DND-41 (cell line): ENCODE measurements around the gene SNX25.

Source experiments
- ATAC-seq: fragments of 200-7000 bp; cut with Tn5 transposase; 3 replicates; pipeline ENCODE4 v1.9.1; 2021; ENCODE audit warnings: low read depth; ENCODE audit not compliant: insufficient read depth
- DNase-seq: peaks from one replicate; pipeline ENCODE4 v3.0.0-alpha.2; 2020
- H2AFZ ChIP-seq: 2 replicates; pipeline ENCODE4 v1.6.0; 2012; ENCODE audit warnings: low read depth, low read length
- H3K27ac ChIP-seq: 2 replicates; pipeline ENCODE4 v1.5.1; 2012; ENCODE audit warnings: low read length, inconsistent platforms
- H3K27me3 ChIP-seq: fragments of 200-600 bp; sonication (generic); 2 replicates; pipeline ENCODE4 v1.6.0; 2012; ENCODE audit warnings: low read length, mild to moderate bottlenecking, inconsistent platforms; ENCODE audit not compliant: insufficient read depth, poor library complexity
- H3K36me3 ChIP-seq: 2 replicates; pipeline ENCODE4 v1.5.1; 2012; ENCODE audit warnings: low read length, inconsistent platforms; ENCODE audit not compliant: insufficient read depth
- H3K4me1 ChIP-seq: 2 replicates; pipeline ENCODE4 v1.5.1; 2012; ENCODE audit warnings: mild to moderate bottlenecking, low read length; ENCODE audit not compliant: insufficient read depth
- H3K4me2 ChIP-seq: 2 replicates; pipeline ENCODE4 v1.6.0; 2012; ENCODE audit warnings: mild to moderate bottlenecking, moderate library complexity, low read length, inconsistent platforms; ENCODE audit not compliant: insufficient read depth
- H3K4me3 ChIP-seq, 2 experiments: fragments of 200-600 bp in 1 of 2; shearing (Covaris generic) in 1 of 2; 2 replicates each; pipeline ENCODE4 v1.5.1; 2012 to 2016; ENCODE audit warnings: inconsistent platforms in 2 of 2, low read length in 2 of 2, mild to moderate bottlenecking in 2 of 2, low read depth in 1 of 2, moderate library complexity in 1 of 2
- H3K79me2 ChIP-seq: 2 replicates; pipeline ENCODE4 v1.6.0; 2012; ENCODE audit warnings: low read length, inconsistent platforms; ENCODE audit not compliant: insufficient read depth
- H3K9ac ChIP-seq: 2 replicates; pipeline ENCODE4 v1.6.0; 2012; ENCODE audit warnings: low read depth, mild to moderate bottlenecking, inconsistent platforms, low read length, moderate library complexity
- H3K9me3 ChIP-seq: 2 replicates; pipeline ENCODE4 v1.5.1; 2012; ENCODE audit warnings: low read length, moderate library complexity, mild to moderate bottlenecking, inconsistent platforms; ENCODE audit not compliant: insufficient read depth, severe bottlenecking
- H4K20me1 ChIP-seq: 2 replicates; pipeline ENCODE4 v1.6.0; 2012; ENCODE audit warnings: low read length; ENCODE audit not compliant: insufficient read depth
- CTCF ChIP-seq: IDR thresholded peaks from 2 replicates; pipeline ENCODE4 v1.5.1; 2012; ENCODE audit warnings: borderline replicate concordance, low read length, moderate library complexity, mild to moderate bottlenecking; ENCODE audit not compliant: poor library complexity, severe bottlenecking; ENCODE audit errors: extremely low read depth
- EZH2 ChIP-seq: IDR thresholded peaks from 3 replicates; pipeline ENCODE4 v1.6.1; 2012; ENCODE audit warnings: borderline replicate concordance, low read depth, mild to moderate bottlenecking, moderate library complexity, low read length, inconsistent platforms; ENCODE audit not compliant: severe bottlenecking

SNX25 gene

DNA sequence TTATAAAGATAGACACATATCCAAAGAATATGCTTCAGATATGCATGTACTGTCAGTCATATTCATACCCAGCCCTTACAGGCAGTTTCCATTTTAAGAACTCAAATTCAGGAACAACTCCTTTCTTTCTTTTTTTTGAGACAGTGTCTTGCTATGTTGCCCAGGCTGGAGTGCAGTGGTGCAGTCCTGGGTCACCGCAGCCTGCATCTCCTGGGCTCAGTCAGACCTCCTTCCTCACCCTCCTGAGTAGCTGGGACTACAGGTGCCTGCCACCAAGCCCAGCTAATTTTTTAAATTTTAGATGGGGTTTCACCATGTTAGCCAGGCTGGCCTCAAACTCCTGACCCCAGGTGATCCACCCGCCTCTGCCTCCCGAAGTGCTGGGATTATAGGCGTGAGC is 34.5 kb downstream of the SNX25 start:
- Histone ChIP-seq H3K9me3 (no peaks in the 10 kb centered on the region), H3K36me3 (no peaks in the 10 kb centered on the region), H3K9ac (no peak overlapping the region), H3K27ac (no peak overlapping the region), H3K79me2 (no peaks in the 10 kb centered on the region), H4K20me1 (no peaks in the 10 kb centered on the region), H3K27me3 (peaks cover 8% of the 10 kb centered on the region), H3K4me3 (no peak overlapping the region), H3K4me1 (no peaks in the 10 kb centered on the region), H3K4me2 (no peak overlapping the region), H2AFZ (no peak overlapping the region)
- TF ChIP-seq EZH2 (no peak), CTCF (no peak)
- no peak for ATAC-seq
- DNase-seq: no peak

DNA sequence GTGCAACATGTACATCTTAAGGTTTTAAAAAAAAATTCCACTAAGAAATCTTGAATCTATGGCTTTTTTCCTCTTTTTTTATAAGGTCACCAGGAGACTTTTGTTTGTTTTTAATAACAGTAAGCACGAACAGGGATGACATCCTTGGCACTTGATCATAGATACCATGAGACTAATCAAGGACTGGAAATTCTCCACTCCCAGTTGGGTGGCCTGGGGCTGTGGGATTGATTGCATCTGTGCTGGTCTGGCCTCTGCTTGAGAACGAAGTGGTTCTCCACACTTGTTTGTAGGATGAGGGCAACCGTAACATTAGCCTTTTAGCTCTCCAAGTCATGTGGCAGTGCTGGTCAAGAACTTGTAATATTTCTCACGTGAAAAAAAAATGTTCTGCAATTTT is 35.4 kb downstream of the SNX25 start:
- Histone ChIP-seq H3K4me2 (no peak overlapping the region), H3K79me2 (no peaks in the 10 kb centered on the region)
- TF ChIP-seq EZH2 (no peak), CTCF (no peak)

DNA sequence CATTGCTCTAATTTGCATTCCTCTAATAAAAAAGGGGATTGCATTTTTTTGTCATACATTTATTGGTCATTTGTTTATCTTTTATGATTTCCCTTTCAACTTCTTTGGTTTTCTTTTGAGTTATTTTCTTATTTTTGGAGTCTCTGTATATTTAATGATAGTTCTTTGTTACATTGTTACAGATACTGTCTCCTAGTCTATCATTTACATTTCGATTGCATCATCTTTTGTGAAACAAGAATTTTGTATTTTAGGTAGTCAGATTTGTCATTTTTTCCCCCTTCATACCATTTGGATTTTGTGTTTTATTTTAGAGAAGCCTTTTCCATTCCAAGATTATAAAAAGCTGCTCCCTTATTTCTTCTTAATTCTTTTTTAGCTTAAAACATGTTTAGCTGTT is 37.1 kb downstream of the SNX25 start:
- H3K27me3 ChIP-seq: peaks cover 10% of the 10 kb centered on the region
- no peak for DNase-seq
- no peak overlapping the region for H3K4me2 ChIP-seq
- H3K4me3 ChIP-seq: no peak overlapping the region
- H3K79me2 ChIP-seq: no peaks in the 10 kb centered on the region
- H3K36me3 ChIP-seq: no peaks in the 10 kb centered on the region
- H3K4me1 ChIP-seq: no peaks in the 10 kb centered on the region
- no peaks in the 10 kb centered on the region for H4K20me1 ChIP-seq
- no peaks in the 10 kb centered on the region for H3K9me3 ChIP-seq
- H3K27ac ChIP-seq: no peak overlapping the region
- H2AFZ ChIP-seq: no peak overlapping the region
- TF ChIP-seq CTCF: no peak
- TF ChIP-seq EZH2: no peak
- H3K9ac ChIP-seq: no peak overlapping the region
- ATAC-seq: no peak

More for the DNA sequence above, 35.4 kb downstream of the SNX25 start:
- no peak overlapping the region for H3K4me3 ChIP-seq
- H4K20me1 ChIP-seq: no peaks in the 10 kb centered on the region
- no peak overlapping the region for H2AFZ ChIP-seq
- no peak overlapping the region for H3K27ac ChIP-seq
- no peaks in the 10 kb centered on the region for H3K36me3 ChIP-seq
- ATAC-seq (no peak), DNase-seq (no peak)
- H3K4me1 ChIP-seq: no peaks in the 10 kb centered on the region
- peaks cover 10% of the 10 kb centered on the region for H3K27me3 ChIP-seq
- H3K9me3 ChIP-seq: no peaks in the 10 kb centered on the region
- no peak overlapping the region for H3K9ac ChIP-seq

- Histone ChIP-seq H3K36me3 (no peaks in the 10 kb centered on the region), H2AFZ (no peak overlapping the region), H3K27me3 (peaks cover 10% of the 10 kb centered on the region), H4K20me1 (no peaks in the 10 kb centered on the region), H3K4me3 (no peak overlapping the region), H3K9me3 (no peaks in the 10 kb centered on the region), H3K4me2 (no peak overlapping the region), H3K9ac (no peak overlapping the region), H3K27ac (no peak overlapping the region), H3K79me2 (no peaks in the 10 kb centered on the region), H3K4me1 (no peaks in the 10 kb centered on the region)
- ATAC-seq (no peak), DNase-seq (no peak)
- no peak for TF ChIP-seq EZH2
- TF ChIP-seq CTCF: no peak
Observed at GRCh38 chr4:185247151-185247550, 37.8 kb downstream of the SNX25 start.
